GM19463 (cell line): Measurements from ENCODE around the gene HBS1L.
A peak's percentile ranks its signal among the peaks of the same experiment; 100 is the strongest.

Experiments
- ATAC-seq: cut with Tn5 transposase; IDR thresholded peaks from one replicate; pipeline ENCODE4 v1.9.1; 2021; ENCODE audit warnings: mild to moderate bottlenecking, moderate library complexity; ENCODE audit not compliant: unreplicated experiment

HBS1L gene

DNA sequence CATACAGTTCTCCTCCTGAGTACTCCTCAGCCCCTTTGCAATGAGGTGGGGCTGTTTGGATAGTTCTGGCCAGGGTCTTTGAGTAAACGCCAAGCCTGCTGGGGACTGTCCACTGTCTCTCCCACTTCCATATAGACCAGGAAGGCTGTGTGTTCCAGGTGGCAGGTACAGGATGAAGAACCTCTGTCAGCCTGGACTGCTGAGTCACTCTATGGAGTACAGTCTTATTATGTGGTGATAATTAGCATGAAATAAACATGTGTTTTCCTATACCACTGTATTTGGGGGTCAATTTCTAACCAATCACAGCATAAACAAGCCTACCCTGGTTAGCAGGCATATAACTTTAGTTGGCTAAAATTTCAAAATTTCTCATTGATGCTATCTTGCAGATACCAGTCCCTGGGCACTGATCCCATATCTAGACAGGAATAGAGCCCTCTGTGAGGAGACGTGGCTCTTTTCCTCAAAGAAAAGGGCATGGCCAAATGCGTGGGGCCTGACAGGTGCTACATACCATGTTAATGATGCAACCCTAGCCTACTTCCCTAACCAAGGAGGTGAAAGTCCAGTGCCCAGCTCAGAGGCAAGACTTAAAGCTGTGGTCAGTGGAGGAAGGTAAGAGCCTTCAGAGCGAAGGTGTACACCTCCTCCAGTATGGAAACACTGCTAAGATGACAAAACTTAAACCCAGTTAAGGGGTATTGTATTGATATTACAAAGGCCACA is 100.2 kb downstream of the HBS1L start:
- no peak for ATAC-seq

DNA sequence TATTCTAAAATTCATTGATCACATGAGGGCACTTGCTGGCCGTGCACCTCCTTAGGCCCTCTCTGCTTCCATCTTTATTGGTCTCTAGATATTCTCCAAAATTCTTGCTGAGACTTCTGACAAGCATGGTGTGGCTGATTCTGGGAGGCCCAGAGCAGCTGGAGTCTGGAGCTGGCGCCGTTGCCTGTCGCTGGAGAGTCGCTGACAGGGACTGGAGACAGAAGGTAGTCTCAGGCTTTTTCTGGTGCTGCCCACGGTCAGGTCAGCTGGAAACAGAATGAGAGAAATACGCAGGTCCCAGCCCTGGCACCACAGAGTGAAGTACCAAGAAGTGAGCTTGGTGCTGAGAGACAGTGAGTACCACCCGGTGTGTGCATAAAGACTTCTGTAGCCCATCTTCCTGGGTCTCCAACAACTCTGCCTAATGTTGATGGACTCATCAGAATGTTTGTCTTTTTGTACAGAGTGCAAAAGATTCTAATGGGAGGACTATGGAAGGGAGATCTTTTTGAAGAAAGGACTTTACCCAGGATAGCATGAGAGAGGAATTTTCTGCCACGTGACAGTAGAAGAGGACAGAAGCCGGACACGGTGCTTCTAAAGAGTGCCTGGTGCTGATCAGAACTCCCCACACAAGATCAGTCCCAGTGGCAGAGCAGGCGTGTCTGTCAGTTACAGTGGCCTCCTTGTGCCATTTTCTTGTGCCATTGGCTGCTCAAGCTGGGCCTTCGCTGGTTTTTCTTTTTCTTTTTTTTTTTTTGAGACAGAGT is 102.9 kb downstream of the HBS1L start:
- ATAC-seq: no peak

DNA sequence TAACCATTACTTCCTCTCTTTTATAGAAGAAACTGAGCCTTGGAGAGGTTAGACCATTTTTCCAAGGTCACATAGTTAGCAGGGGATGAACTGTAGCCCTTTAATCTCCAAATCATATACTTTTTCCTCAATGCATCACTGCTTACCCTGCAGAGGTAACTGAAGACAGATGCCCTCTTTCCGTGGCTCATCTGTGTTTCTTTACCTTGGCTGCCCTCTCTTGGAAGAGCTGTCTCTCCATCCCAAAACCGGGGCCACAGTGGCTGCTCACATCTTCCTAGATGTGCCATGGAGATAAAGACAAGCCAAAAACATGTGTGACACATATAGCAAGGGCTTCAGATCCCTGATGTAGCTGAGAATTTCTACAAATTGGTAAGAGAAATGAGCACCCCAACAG is 104.1 kb downstream of the HBS1L start:
- no peak for ATAC-seq

DNA sequence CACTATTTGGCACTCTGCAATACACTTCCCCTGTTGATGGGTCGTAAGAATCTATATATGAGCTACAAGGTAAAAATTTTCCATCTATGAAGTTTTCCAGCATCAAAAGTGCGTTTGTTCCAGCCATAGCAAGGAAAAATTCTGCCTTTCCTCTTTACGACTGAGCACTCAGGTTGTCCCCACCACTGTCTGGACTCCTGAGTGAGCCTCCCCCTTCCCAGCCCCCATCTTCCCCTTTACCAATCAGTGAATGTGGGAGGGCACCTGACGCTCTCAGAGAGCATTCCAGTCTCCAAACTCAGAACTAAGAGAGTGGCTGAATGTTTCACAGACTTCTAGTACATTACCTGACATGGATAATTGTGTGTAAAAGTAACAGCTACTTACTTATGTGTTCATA is 104.7 kb downstream of the HBS1L start, which contains the start of gene ALDH8A1:
TSS of gene ALDH8A1 (minus strand) at position 175 of the 400 bp plus-strand sequence. CDS start at position 127, 48 bp downstream.
- no peak for ATAC-seq

DNA sequence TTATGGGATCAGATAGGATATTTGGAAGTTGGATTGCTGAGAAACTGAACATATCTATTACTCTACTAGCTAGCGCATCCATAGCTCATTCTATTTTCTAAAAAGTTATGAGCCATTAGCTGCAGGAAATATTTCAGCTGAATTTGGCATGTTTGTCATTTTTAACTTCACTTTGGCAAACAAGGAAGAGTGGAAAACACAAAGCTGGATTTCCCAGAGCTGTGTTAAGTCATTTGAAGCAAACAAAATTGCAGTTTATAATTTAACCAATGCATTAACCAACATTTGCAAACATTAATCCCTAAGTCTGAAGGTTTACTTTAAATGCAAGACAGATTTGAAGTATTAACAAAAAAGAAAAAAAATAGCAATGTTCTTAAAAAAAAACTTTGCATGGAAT is 105.9 kb downstream of the HBS1L start:
- ATAC-seq: no peak

DNA sequence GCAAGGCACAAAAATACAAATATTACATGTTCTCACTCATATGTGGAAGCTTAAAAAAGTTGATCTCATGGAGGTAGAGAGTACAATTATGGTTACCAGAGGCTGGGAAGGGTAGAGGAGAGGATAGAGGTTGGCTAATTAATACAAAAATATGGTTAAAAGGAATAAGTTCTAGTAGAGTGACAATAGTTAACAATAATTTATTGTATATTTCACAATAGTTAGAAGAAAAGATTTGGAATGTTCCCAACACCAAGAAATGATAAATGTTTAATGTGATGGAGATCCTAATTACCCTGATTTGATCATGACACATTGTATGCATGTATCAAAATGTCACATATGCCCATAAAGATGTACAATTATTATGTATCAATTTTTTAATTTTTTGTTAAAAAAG is 106.5 kb downstream of the HBS1L start:
- no peak for ATAC-seq

DNA sequence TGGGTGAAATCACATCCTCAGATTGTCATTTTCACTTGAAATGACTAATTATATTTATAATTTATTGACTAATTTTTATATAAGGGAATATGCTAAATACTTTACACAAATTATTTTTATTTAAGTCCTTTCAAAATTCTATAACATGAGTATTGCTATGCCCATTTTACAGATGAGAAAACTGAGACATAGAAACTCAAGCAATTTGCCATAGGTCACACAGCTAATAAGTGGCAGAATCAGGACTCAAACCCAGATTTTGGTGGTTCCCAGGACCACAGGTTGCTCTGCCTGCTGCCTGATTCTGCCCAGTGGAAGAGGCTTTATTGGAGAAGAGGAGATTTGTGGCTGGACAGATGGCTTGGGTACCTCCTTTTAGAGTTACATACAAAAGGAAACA is 109.6 kb downstream of the HBS1L start:
- no peak for ATAC-seq

DNA sequence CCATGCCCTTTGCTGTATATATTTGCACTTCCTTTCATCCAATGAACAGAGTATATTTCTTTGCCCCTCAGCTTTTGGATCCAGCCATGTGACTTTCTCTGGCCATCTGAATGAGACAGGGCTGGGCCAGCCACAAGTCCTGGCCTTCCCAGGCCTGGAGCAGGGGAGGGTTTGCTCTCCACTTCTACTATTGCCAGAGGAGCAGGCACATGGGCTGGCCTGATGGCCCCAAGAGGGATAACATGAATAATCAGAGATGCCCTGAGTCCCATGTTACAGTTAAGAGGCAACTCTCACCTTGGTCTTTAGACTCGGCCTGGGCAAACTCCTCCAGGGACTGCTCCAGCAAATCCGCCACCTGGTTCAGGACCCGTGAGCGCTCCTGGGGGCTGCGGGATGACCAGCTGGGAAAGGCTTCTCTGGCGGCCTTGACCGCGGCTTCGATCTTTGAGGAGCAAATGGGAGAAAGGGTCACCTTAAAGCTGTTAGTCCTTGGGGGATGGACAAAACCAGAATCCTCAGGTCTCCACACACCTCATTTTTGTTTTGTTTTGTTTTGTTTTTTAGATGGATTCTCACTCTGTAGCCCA is 111.0 kb downstream of the HBS1L start:
- no peak for ATAC-seq

DNA sequence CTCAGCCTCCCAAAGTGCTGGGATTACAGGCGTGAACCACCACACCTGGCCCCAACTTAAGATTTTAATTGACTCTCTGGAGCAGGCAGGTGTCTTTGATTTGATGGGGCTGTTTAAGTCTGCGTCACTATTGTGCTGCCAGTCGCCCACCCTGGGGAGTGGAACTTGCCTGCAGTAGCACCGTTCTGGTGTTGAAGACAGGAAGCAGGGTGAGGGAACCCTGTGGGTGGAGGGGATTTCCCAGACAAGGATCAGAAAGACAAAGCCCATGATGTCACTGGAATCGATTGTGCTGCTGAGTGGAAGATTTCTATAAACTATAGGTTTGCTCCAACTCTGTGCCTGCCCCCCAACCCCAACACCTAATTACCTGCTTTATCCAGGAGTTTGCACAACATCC is 115.7 kb downstream of the HBS1L start:
- peak; percentile 93 for ATAC-seq

DNA sequence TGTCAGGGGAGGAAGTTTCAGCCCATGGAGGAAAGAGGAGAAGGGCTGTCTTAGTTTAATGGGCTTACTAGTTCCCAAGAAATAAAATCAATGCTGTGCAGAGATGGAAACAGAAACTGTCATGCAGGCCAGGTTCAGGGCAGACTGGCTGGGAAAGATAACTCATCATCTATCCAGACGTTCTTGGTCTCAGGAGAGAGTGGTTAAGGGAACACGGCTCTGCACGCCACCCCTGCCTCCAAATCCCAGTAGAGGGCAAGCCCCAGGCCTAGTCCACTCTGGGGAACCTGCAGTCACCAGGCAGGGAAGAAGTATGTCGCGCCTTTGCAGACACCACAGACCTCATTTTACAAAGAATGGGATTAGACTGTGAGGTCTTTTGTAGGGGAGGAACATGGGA is 117.2 kb downstream of the HBS1L start:
- no peak for ATAC-seq

DNA sequence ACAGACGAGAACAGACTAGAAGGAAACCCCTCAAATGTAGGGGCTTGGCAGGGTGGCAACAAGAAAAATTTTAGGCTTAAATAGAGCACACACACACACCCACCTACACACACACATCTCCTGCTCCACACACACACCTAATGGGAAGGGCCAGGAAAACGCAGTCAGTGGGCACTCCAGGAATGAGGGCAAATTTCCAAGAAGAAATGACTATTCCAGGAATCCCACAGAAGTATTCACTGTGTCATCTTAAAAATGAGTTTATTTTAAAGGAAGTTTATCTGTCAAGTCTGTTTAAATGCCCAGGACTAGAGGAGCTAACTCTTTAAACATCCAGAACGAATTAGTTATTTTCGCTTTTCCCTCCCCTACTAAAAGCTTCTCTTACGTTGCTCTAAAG is 117.7 kb downstream of the HBS1L start:
- no peak for ATAC-seq

DNA sequence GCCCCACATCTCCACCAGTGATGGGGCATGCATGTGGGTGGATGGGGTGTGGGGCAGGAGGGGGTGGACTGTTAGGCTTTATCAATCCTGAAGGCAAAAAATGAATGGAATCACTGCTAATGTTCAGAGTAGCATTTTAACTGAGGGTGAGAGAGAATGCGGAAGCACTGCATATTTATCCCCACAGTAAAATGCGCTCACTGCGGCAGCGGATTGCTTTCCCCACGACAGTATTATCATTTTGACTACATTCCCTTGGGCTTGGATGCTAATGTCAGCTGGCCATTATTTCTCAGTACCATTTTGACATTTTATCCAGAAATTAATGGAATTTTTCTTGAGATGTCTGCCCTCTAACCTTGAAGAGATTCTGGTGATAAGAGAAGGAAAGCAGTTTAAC is 118.1 kb downstream of the HBS1L start:
- no peak for ATAC-seq

DNA sequence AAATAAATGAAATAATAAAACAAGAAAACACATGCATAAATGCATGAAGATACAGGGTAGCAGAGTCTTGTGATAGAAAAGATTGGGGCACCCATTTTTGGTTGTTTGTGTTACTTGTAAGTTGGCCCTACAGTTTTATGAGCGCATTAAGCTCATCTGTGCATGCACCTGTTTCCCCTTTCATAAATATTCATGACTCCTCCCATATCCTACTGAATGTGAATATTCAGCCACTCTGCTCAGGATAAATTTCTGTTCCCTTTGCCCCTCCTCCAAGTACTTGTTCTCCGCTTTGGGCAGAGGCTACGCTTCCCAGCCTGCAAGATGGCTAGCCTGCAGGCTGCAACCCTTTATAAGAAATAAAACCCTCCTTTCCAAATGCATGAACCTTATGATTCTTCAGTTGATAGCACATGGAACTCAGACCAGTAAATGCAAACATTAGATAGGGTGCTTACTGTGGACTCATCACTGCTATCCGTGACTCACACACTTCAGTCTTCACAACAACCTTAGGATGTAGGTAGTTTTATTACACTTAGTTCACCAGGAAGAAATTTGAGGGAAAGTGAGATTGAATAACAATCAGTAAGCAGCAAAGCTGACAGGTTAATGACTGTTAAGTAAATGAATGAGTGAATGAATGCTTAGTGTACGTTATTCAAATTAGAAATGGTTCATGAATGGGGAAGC is 119.7 kb downstream of the HBS1L start:
- no peak for ATAC-seq

DNA sequence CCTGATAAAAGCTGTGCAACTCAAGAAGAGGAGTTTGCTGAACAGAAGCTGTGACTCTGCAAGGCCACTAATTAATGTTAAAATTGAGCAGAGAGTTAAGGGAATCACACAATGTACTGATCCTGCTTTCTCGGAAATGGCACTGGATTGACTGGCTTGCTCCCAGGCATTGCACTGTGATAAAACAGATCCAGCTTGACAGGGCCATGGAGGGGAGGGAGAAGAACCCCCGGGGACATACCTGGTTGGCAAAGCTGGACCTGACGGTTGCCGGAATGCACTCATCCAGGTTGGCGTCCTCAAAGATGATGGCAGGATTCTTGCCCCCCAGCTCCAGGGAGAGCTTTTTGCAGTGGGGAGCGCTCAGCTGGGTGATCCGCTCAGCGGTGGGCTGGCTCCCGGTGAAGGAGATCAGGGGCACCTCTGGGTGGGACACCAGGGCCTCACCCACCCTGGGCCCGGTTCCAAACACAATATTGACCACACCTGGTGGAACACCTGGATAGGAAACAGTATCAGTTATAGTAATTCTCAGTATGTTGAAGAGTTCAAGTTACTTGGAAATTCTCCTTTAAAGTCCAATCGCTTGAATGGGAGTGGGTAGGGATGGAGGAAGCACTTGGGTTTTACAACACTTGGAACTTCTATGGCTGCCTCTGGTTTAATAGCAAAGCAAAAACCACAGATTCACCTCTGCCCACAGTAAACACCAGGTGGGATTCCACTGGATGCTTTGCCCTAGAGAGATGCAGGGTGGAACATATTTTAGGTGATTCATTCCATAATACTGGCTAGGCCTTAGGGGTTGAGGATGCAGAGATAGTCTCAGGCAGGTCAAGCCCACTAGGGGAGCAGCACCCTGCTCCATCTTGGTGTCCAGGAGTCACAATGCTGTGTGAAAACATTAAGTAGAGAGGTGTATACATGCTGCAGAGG is 121.8 kb downstream of the HBS1L start:
- ATAC-seq: no peak

DNA sequence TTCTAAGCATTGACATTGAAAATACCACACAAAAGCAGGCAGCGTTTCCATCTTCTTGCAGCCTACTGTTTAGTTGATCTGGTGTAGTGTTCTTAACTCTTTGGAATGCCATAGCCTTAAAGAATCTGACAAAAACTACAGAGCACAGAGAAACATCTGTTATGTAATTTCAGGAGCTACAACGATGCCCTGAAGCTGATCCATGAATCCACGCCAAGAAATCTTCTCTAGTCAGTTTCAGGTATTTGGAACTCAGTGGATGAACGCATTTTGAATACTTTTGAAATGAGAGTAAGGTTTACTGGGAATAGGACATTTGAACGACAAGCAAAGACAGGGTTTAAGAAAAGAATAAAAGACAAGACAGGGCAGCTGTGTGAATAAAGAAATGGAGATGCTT is 122.5 kb downstream of the HBS1L start:
- no peak for ATAC-seq

DNA sequence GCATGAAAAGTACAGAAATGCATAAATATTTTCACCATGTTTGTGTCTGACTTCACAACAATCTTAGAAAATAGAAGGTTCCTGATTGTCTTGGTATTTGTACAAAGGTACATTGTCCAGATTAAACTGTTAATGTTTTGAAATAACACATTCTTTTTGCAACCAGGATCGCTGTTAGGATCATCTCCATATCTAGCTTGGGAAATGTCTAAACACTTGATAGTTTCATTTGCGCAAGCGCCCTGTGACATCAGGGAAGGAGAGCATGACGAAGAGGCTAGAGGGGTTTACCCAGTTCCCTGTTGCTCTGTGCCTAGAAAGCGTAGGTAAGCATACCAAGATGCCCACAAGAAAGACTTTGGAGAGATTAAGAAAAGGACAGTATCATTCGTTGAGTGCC is 124.2 kb downstream of the HBS1L start:
- ATAC-seq: no peak

DNA sequence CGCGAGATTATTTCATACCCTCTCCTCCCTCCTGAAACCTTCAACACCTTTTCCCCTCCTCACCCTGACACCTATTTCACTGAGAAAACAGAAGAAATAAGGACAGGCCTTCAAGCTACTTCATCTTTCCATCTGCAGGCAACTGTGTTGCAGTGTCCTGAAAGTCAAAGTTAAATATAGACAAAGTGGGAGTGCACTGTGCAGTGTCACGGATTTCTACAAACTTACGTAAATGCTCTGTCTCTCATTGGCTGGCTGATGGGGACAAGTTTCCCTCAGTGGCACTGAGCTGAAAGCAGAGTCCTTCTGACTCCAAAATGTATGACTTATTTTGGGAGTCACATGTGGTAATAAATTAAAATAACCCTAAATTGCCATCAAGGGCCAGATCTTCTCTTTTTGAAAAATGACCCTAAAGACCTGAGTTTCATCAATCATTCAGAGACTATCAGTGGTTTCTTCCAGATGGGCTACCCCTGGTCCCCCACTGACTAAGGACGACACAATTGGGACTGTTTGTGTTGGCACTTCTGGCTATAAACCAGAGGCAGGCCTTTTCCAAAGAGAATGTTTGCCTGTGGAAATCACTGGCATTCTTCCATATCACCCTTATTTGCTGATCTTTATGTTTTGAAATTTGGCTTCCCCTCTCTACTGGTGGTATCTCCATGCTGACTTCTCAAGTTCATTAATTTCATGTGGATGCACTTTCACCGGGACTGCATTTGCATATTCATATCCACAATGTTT is 126.3 kb downstream of the HBS1L start:
- no peak for ATAC-seq

DNA sequence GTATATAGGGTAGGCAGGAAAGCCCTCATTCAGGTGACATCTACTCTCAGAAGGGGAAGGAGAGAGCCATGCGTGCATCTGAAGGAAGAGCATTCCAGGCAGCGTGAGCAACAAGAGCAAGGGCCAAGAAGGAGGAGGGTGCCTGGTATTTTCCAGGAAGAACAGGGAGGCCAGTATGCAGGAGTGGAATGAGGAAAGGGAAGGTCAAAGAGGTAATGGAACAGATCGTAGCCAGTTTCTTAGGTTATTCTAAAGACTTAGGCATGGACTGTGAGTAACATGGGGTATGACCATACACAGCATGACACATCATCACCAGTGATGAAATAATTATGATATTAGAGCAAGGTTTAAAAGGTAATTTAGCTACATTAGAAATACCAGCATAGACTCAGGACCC is 128.8 kb downstream of the HBS1L start:
- no peak for ATAC-seq

DNA sequence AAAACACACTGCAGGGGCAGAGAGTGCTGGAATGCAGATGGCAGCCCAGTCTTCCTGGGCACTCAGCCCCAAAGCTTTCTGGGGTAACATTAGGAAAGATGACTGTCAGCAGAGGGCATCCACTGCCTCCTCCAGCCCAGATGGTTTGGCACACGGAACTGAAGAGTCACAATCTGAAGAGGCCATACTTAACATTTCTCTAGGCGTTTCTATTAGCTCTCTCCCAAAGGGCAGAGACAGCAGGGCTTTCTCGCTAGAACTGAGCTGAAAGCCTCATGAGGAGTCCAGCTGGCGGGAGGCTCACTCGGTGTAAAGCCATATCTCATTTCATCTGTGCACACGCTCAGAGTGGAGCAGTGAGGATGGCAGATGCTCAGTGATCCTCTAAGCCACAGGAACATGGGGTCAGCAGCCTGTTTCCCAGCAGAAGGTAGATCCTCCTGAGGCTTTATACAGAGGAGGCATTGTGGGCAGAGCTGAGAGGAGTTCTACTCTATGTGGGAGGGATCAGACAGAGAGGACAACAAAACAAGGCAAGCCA is 132.8 kb downstream of the HBS1L start:
- no peak for ATAC-seq
